ENCODE measurements around the gene TMEM86B. TPM values are rescaled to one million over a fixed set of nuclear protein-coding genes. Genes with fewer than 3 reads are reported as not detected.

TMEM86B gene
- total and polyA plus RNA-seq, 2 donors (not counting 3 experiments of a cell fraction or from before 2014, with no cell fraction given) = 4.5 to 5.4 TPM

- Histone ChIP-seq H3K4me1 (ENCODE audit: control insufficient read depth, extremely low read depth, insufficient read depth, low read length) (peaks cover 9% of the 10 kb centered on the region), H3K4me2 (ENCODE audit: insufficient read depth, low read length) (no peak overlapping the region), H3K9ac (replicated peaks; ENCODE audit: extremely low read depth, insufficient read depth, low read length) (no peak overlapping the region), H4K20me1 (replicated peaks; ENCODE audit: control insufficient read depth, extremely low read depth, insufficient read depth, low read length) (no peaks in the 10 kb centered on the region), H3K36me3 (ENCODE audit: control insufficient read depth in 2 of 2, extremely low read depth in 1 of 2, insufficient read depth in 2 of 2, low read length in 2 of 2) (no peaks in the 10 kb centered on the region), H3K9me3 (replicated peaks; ENCODE audit: control insufficient read depth, insufficient read depth, low read length) (no peaks in the 10 kb centered on the region), H3K79me2 (ENCODE audit: control insufficient read depth, insufficient read depth, low read length) (no peaks in the 10 kb centered on the region), H3K9me1 (replicated peaks; ENCODE audit: control insufficient read depth, extremely low read depth, insufficient read depth, low read length) (no peaks in the 10 kb centered on the region), H3K4me3 (replicated peaks in 1 of 3; ENCODE audit: insufficient read depth in 1 of 3, low read depth in 1 of 3, low read length in 3 of 3) (no peak overlapping the region), H3K27me3 (ENCODE audit: control insufficient read depth in 2 of 2, insufficient read depth in 2 of 2, low read length in 2 of 2) (no peaks in the 10 kb centered on the region), H2AFZ (ENCODE audit: low read depth, low read length) (no peak overlapping the region), H3K27ac (ENCODE audit: insufficient read depth, low read depth, low read length) (no peak overlapping the region)
- CTCF ChIA-PET = no interaction called here
- BruUV-seq (replicated peaks) = no TSS peak
- POLR2A ChIA-PET = no interaction called here
- dilution Hi-C loops (cut with MboI; ENCODE audit: extremely low pct_ligation_motif_present, low sequenced_read_pairs) = no loop called here
- DNase-seq (ENCODE audit: low read depth, low spot score) (no peak), FAIRE-seq (no peak)
- no peak for TF ChIP-seq CTCF (IDR thresholded peaks at IDR 0.05; ENCODE audit: extremely low read depth in 1 of 2, insufficient read depth in 1 of 2, low read depth in 1 of 2, low read length in 2 of 2)
- TF ChIP-seq POLR2A (IDR thresholded peaks at IDR 0.05; ENCODE audit: low read depth, low read length) = no peak
- TF ChIP-seq FOS (IDR thresholded peaks at IDR 0.05; ENCODE audit: borderline replicate concordance, insufficient read depth, low read length) = no peak
- no peak for TF ChIP-seq MYC (IDR thresholded peaks at IDR 0.05; ENCODE audit: low read depth, low read length)
- no peak for TF ChIP-seq POLR2AphosphoS5 (IDR thresholded peaks at IDR 0.05; ENCODE audit: insufficient read depth, low read depth, low read length)
- no peak for TF ChIP-seq JUN (IDR thresholded peaks at IDR 0.05; ENCODE audit: borderline replicate concordance, insufficient read depth, insufficient read length, low read depth)
- TF ChIP-seq EZH2 (IDR thresholded peaks at IDR 0.05; ENCODE audit: borderline replicate concordance, low read depth, low read length, severe bottlenecking) = no peak
- no peak for TF ChIP-seq GATA2 (IDR thresholded peaks at IDR 0.05; ENCODE audit: insufficient read depth, insufficient read length, low read depth, low read length)
- TF ChIP-seq, protein P1, sequence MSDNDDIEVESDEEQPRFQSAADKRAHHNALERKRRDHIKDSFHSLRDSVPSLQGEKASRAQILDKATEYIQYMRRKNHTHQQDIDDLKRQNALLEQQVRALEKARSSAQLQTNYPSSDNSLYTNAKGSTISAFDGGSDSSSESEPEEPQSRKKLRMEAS (IDR thresholded peaks at IDR 0.05; ENCODE audit: insufficient read depth, insufficient read length) = no peak
- intact Hi-C loops (cut with micrococcal nuclease) = no loop called here
These were observed 8.0 kb downstream of the TMEM86B start for GRCh38 chr19:55220525-55220924.
